KBM-7 (cell line): ENCODE data around the gene LYSET.
"Not testable (repeated sequence)": the region's sequence is repeated elsewhere in the genome, so short reads cannot be mapped to it uniquely, and the experiment has no call there.

Experiments used
- DNase-seq: peaks from one replicate; pipeline ENCODE4 v3.0.0-alpha.2; 2015
- in situ Hi-C: fragments of 300-500 bp; cut with MboI; formaldehyde crosslinking; loops from 2 replicates; pipeline ENCODE4 v1.14.3; 2020; ENCODE audit warnings: low sequenced_read_pairs, low pct_unique_long_range_greater_than_20kb, mixed read lengths

The LYSET gene

GRCh38 chr14:93184391-93185348 lies at the start of gene LYSET, which contains the start of gene MOAP1:
Gene LYSET (plus strand): TSS chr14:93185317. CDS start chr14:93185406, 89 bp downstream.
Gene MOAP1 (minus strand): TSS chr14:93184897. CDS start chr14:93184242, 655 bp downstream.
- in situ Hi-C loops = no loop called here
- peak; percentile 75 for DNase-seq

GRCh38 chr14:93135399-93135798 lies 49.7 kb upstream of the LYSET start:
- DNase-seq = no peak
- in situ Hi-C loops = no loop called here

GRCh38 chr14:93136009-93136408 lies 49.1 kb upstream of the LYSET start:
- DNase-seq = no peak
- in situ Hi-C loops = no loop called here

GRCh38 chr14:93136508-93136907 lies 48.6 kb upstream of the LYSET start:
- DNase-seq, in situ Hi-C loops: not testable (repeated sequence)

- in situ Hi-C loops = no loop called here
- DNase-seq = no peak
Measured at GRCh38 chr14:93137864-93138263, 47.3 kb upstream of the LYSET start.

GRCh38 chr14:93142854-93143652 lies 42.1 kb upstream of the LYSET start:
- in situ Hi-C loops = no loop called here
- no peak for DNase-seq

- DNase-seq = no peak
- in situ Hi-C loops = no loop called here
Measured at GRCh38 chr14:93146119-93146518, 39.0 kb upstream of the LYSET start.

- in situ Hi-C loops = no loop called here
- DNase-seq = no peak
Measured at GRCh38 chr14:93148979-93149378, 36.1 kb upstream of the LYSET start.

GRCh38 chr14:93150227-93151208 lies 34.6 kb upstream of the LYSET start:
- in situ Hi-C loops = no loop called here

GRCh38 chr14:93153121-93153520 lies 32.0 kb upstream of the LYSET start:
- in situ Hi-C loops = no loop called here
- no peak for DNase-seq

More at GRCh38 chr14:93150227-93151208, 34.6 kb upstream of the LYSET start:
- no peak for DNase-seq

GRCh38 chr14:93155667-93156066 lies 29.4 kb upstream of the LYSET start:
- no peak for DNase-seq
- in situ Hi-C loops = no loop called here

- no peak for DNase-seq
- in situ Hi-C loops = no loop called here
Measured at GRCh38 chr14:93156693-93157369, 28.3 kb upstream of the LYSET start.

- in situ Hi-C loops = not testable (repeated sequence)
Measured at GRCh38 chr14:93158349-93158748, 26.8 kb upstream of the LYSET start.

GRCh38 chr14:93159625-93160352 lies 25.3 kb upstream of the LYSET start:
- DNase-seq = peak; percentile 41
- in situ Hi-C loops = not testable (repeated sequence)

More at GRCh38 chr14:93158349-93158748, 26.8 kb upstream of the LYSET start:
- DNase-seq = peak; percentile 34

- in situ Hi-C loops = no loop called here
- peak; percentile 37 for DNase-seq
Measured at GRCh38 chr14:93160353-93160801, 24.7 kb upstream of the LYSET start.

GRCh38 chr14:93161411-93161940 lies 23.6 kb upstream of the LYSET start:
- DNase-seq = no peak
- in situ Hi-C loops = no loop called here

- in situ Hi-C loops = no loop called here
- no peak for DNase-seq
Measured at GRCh38 chr14:93163564-93163963, 21.6 kb upstream of the LYSET start.
